IPS DF 6.9 (cell line): Measurements from ENCODE around the gene DET1.

Experiments
- DNase-seq: peaks from one replicate; pipeline ENCODE4 v3.0.0-alpha.2; 2013; ENCODE audit warnings: low read depth, low spot score
- H3K27ac ChIP-seq: one replicate; pipeline ENCODE4 v1.5.1; 2013; ENCODE audit warnings: low read length, control low read depth
- H3K27me3 ChIP-seq: 2 replicates; pipeline ENCODE4 v1.6.1; 2013; ENCODE audit warnings: mild to moderate bottlenecking, low read length; ENCODE audit not compliant: control insufficient read depth, insufficient read depth
- H3K36me3 ChIP-seq: 2 replicates; pipeline ENCODE4 v1.6.1; 2013; ENCODE audit warnings: low read length; ENCODE audit not compliant: control insufficient read depth, insufficient read depth
- H3K4me1 ChIP-seq: 2 replicates; pipeline ENCODE4 v1.6.1; 2013; ENCODE audit warnings: low read length; ENCODE audit not compliant: control insufficient read depth, insufficient read depth
- H3K4me3 ChIP-seq: 2 replicates; pipeline ENCODE4 v1.5.1; 2013; ENCODE audit warnings: mild to moderate bottlenecking, low read length
- H3K9me3 ChIP-seq: 2 replicates; pipeline ENCODE4 v1.6.1; 2013; ENCODE audit warnings: low read length, inconsistent platforms; ENCODE audit not compliant: control insufficient read depth, insufficient read depth
- WGBS: extraction: QIAGEN DNeasy Blood & Tissue Kit; methylation state at CpG from one replicate; pipeline ENCODE4 v1.1.7; 2013; ENCODE audit warnings: mixed read lengths, missing lambda C conversion rate; ENCODE audit not compliant: insufficient read length, insufficient coverage; 5-methylcytosine and 5-hydroxymethylcytosine counted together

The DET1 gene

GRCh38 chr15:88546248-88547129 lies at the start of gene DET1:
Gene DET1, minus strand, starts transcription at chr15:88546681. Its CDS starts 14,976 bp downstream, at chr15:88531705.
- no CpG with 5 or more reads among the region's 33 CpGs for WGBS
- Histone ChIP-seq H3K36me3 (no peaks in the 10 kb centered on the region), H3K27me3 (no peaks in the 10 kb centered on the region)

GRCh38 chr15:88591384-88591783 lies 44.9 kb upstream of the DET1 start:
- DNase-seq, result no peak
- Histone ChIP-seq H3K36me3 (no peaks in the 10 kb centered on the region), H3K9me3 (no peaks in the 10 kb centered on the region), H3K27ac (no peak overlapping the region), H3K27me3 (no peaks in the 10 kb centered on the region), H3K4me1 (no peaks in the 10 kb centered on the region), H3K4me3 (no peak overlapping the region)

More at GRCh38 chr15:88546248-88547129, at the start of gene DET1:
- H3K27ac ChIP-seq, result no peak within 1 kb of the TSS
- peaks cover 3% of the 10 kb centered on the region for H3K4me1 ChIP-seq
- no peaks in the 10 kb centered on the region for H3K9me3 ChIP-seq
- H3K4me3 ChIP-seq, result peak within 1 kb of the TSS; percentile 71
- DNase-seq, result peak; percentile 84

- DNase-seq, result no peak
- H3K4me3 ChIP-seq, result no peak overlapping the region
- no peak overlapping the region for H3K27ac ChIP-seq
- WGBS, result no CpG with 5 or more reads among the region's 6 CpGs
- no peaks in the 10 kb centered on the region for H3K9me3 ChIP-seq
- no peaks in the 10 kb centered on the region for H3K27me3 ChIP-seq
- no peaks in the 10 kb centered on the region for H3K36me3 ChIP-seq
- no peaks in the 10 kb centered on the region for H3K4me1 ChIP-seq
Measured at GRCh38 chr15:88590759-88591158, 44.3 kb upstream of the DET1 start.

GRCh38 chr15:88586401-88587162 lies 40.1 kb upstream of the DET1 start:
- H3K27ac ChIP-seq, result no peak overlapping the region
- no peaks in the 10 kb centered on the region for H3K4me1 ChIP-seq
- H3K9me3 ChIP-seq, result no peaks in the 10 kb centered on the region
- no peaks in the 10 kb centered on the region for H3K36me3 ChIP-seq
- no CpG with 5 or more reads among the region's 4 CpGs for WGBS
- no peaks in the 10 kb centered on the region for H3K27me3 ChIP-seq
- no peak for DNase-seq
- no peak overlapping the region for H3K4me3 ChIP-seq

- no peaks in the 10 kb centered on the region for H3K27me3 ChIP-seq
- no peak for DNase-seq
- no peak overlapping the region for H3K4me3 ChIP-seq
- H3K36me3 ChIP-seq, result no peaks in the 10 kb centered on the region
- H3K9me3 ChIP-seq, result no peaks in the 10 kb centered on the region
- WGBS, result no CpG with 5 or more reads among the region's 4 CpGs
- no peaks in the 10 kb centered on the region for H3K4me1 ChIP-seq
- no peak overlapping the region for H3K27ac ChIP-seq
Measured at GRCh38 chr15:88580532-88580931, 34.1 kb upstream of the DET1 start.

- no peaks in the 10 kb centered on the region for H3K4me1 ChIP-seq
- no peak for DNase-seq
- no CpG with 5 or more reads among the region's 3 CpGs for WGBS
Measured at GRCh38 chr15:88579322-88579721, 32.8 kb upstream of the DET1 start.

GRCh38 chr15:88574655-88575054 lies 28.2 kb upstream of the DET1 start:
- H3K27me3 ChIP-seq, result no peaks in the 10 kb centered on the region
- no peak for DNase-seq
- no peaks in the 10 kb centered on the region for H3K4me1 ChIP-seq
- H3K9me3 ChIP-seq, result no peaks in the 10 kb centered on the region
- no peak overlapping the region for H3K4me3 ChIP-seq
- H3K36me3 ChIP-seq, result no peaks in the 10 kb centered on the region
- no peak overlapping the region for H3K27ac ChIP-seq
- WGBS, result no CpG with 5 or more reads among the region's 7 CpGs

More at GRCh38 chr15:88579322-88579721, 32.8 kb upstream of the DET1 start:
- H3K4me3 ChIP-seq, result no peak overlapping the region
- H3K27me3 ChIP-seq, result no peaks in the 10 kb centered on the region
- H3K27ac ChIP-seq, result no peak overlapping the region
- no peaks in the 10 kb centered on the region for H3K36me3 ChIP-seq
- H3K9me3 ChIP-seq, result no peaks in the 10 kb centered on the region

GRCh38 chr15:88574077-88574476 lies 27.6 kb upstream of the DET1 start:
- Histone ChIP-seq H3K4me1 (no peaks in the 10 kb centered on the region), H3K36me3 (no peaks in the 10 kb centered on the region), H3K27ac (no peak overlapping the region), H3K27me3 (no peaks in the 10 kb centered on the region), H3K4me3 (no peak overlapping the region), H3K9me3 (no peaks in the 10 kb centered on the region)
- WGBS, result no CpG with 5 or more reads among the region's 1 CpG
- DNase-seq, result no peak

GRCh38 chr15:88571852-88572259 lies 25.4 kb upstream of the DET1 start:
- no peak for DNase-seq

GRCh38 chr15:88571153-88571851 lies 24.8 kb upstream of the DET1 start:
- no peaks in the 10 kb centered on the region for H3K27me3 ChIP-seq
- no CpG with 5 or more reads among the region's 7 CpGs for WGBS
- no peaks in the 10 kb centered on the region for H3K36me3 ChIP-seq
- no peaks in the 10 kb centered on the region for H3K4me1 ChIP-seq
- no peak overlapping the region for H3K4me3 ChIP-seq
- no peaks in the 10 kb centered on the region for H3K9me3 ChIP-seq
- no peak for DNase-seq
- H3K27ac ChIP-seq, result no peak overlapping the region

More at GRCh38 chr15:88571852-88572259, 25.4 kb upstream of the DET1 start:
- no peaks in the 10 kb centered on the region for H3K9me3 ChIP-seq
- H3K4me3 ChIP-seq, result no peak overlapping the region
- no CpG with 5 or more reads among the region's 5 CpGs for WGBS
- H3K27me3 ChIP-seq, result no peaks in the 10 kb centered on the region
- no peaks in the 10 kb centered on the region for H3K4me1 ChIP-seq
- no peak overlapping the region for H3K27ac ChIP-seq
- H3K36me3 ChIP-seq, result no peaks in the 10 kb centered on the region
